Spleen (tissue), 7 donors: Measurements from ENCODE around the gene PKP2.

Source experiments
- CTCF ChIP-seq, 11 experiments: fragments of 200-600 bp in 7 of 11; fragments of 450-650 bp in 4 of 11; sonication (generic) in 4 of 11; IDR thresholded peaks in 8 of 11; conservative IDR thresholded peaks in 3 of 11; 1 replicate in 7 of 11; 2 replicates in 4 of 11; pipeline versions ENCODE4 v1.4.0 to v1.8.0; 2016 to 2021; ENCODE audit warnings: antibody characterized with exemption in 11 of 11, inconsistent platforms in 4 of 11, mild to moderate bottlenecking in 1 of 11
- POLR2A ChIP-seq, 3 donors: fragments of 450-650 bp; IDR thresholded peaks; one replicate each; pipeline ENCODE4 v1.5.1; 2017; ENCODE audit warnings: antibody characterized with exemption in 3 of 3, mild to moderate bottlenecking in 1 of 3
- POLR2AphosphoS5 ChIP-seq, 3 donors: sonication (generic); formaldehyde crosslinking; IDR thresholded peaks; one replicate each; pipeline ENCODE4 v1.5.1; 2017; ENCODE audit warnings: antibody characterized with exemption in 3 of 3
- donor health status: DM: no; HTN: no; CAD: no; lungs with moderate emphysema.
- donor health status: DM: no; HTN: no; CAD: no.
- donor health status: DM: no; HTN: no; CAD: no.

- TF ChIP-seq CTCF (IDR thresholded peaks at IDR 0.05 in 8 of 11, conservative IDR thresholded peaks at IDR 0.05 in 3 of 11) (no peak), POLR2A (IDR thresholded peaks at IDR 0.05) (no peak), POLR2AphosphoS5 (IDR thresholded peaks at IDR 0.05) (no peak)
Measured at GRCh38 chr12:32780071-32780470, 116.5 kb downstream of the PKP2 start.
